ENCODE results near the gene NR1H3.

DNA sequence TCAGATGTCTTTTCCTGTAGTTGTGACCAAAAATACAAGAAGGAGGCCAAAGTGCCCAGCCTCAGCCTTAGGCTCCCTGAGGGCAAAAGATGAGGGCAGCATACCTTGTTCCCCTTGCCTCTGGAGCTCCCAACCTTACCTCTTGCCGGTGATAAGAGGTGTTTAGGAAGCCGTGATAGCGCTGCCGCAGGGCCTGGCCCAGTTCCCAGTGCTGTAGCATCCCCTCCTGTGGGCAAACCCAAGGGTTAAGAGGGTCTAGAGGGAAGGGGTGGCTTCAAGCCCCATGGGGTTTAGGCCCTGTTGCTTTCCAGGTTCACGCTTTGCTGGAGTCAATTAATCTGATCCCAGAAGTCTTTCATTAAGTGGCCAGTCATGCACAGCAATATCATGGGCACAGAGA, 10.3 kb upstream of the NR1H3 start:
- TF ChIP-seq, protein P1, sequence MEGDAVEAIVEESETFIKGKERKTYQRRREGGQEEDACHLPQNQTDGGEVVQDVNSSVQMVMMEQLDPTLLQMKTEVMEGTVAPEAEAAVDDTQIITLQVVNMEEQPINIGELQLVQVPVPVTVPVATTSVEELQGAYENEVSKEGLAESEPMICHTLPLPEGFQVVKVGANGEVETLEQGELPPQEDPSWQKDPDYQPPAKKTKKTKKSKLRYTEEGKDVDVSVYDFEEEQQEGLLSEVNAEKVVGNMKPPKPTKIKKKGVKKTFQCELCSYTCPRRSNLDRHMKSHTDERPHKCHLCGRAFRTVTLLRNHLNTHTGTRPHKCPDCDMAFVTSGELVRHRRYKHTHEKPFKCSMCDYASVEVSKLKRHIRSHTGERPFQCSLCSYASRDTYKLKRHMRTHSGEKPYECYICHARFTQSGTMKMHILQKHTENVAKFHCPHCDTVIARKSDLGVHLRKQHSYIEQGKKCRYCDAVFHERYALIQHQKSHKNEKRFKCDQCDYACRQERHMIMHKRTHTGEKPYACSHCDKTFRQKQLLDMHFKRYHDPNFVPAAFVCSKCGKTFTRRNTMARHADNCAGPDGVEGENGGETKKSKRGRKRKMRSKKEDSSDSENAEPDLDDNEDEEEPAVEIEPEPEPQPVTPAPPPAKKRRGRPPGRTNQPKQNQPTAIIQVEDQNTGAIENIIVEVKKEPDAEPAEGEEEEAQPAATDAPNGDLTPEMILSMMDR (conservative IDR thresholded peaks at IDR 0.05), result no peak
- no peak for TF ChIP-seq ZFX (IDR thresholded peaks at IDR 0.05)

Measured in C4-2B (cell line).